ENCODE measurements around the gene PAH.

PAH gene

DNA sequence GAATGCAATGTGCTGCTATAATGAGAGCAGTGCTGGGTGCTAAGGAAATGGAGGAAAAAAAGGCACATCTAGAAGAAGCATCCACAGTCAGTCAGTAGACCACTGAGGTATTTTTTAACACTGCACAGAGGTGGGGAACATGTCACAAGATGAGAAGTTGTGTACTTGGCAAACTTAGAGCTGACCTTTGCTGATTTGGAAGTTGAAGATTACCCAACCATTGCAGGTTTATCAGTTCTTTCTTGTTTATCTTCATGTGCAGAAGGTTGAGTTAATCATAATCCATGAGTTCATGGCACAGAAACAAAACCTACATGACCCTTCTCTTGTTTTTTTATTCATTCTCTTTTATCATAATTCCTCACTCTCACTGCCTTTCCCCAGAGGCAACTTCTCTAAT lies 3.2 kb upstream of the PAH start:
- H3K4me1 ChIP-seq (ENCODE audit: control insufficient read depth, insufficient read depth, low read length): no peaks in the 10 kb centered on the region
- ChIA-PET POLR2A (no interaction called here), CTCF (no interaction called here)
- no peaks in the 10 kb centered on the region for H3K36me3 ChIP-seq (ENCODE audit: control insufficient read depth in 2 of 2, insufficient read depth in 1 of 2, low read length in 2 of 2)
- H3K27ac ChIP-seq (ENCODE audit: extremely low read depth, low read depth, low read length): no peak overlapping the region
- H3K9me3 ChIP-seq (ENCODE audit: control insufficient read depth, insufficient read depth, low read depth, low read length): no peaks in the 10 kb centered on the region
- H3K4me3 ChIP-seq (ENCODE audit: low read depth, low read length): no peak overlapping the region
- TF ChIP-seq GLI2 (tag by site-specific recombination; IDR thresholded peaks at IDR 0.05; ENCODE audit: borderline replicate concordance, low read depth): no peak
- no peak for TF ChIP-seq ZBTB20 (tag by site-specific recombination; IDR thresholded peaks at IDR 0.05)
- no peak for TF ChIP-seq ZNF175 (tag by site-specific recombination; IDR thresholded peaks at IDR 0.05)
- no peak for TF ChIP-seq ZNF692 (tag by site-specific recombination; IDR thresholded peaks at IDR 0.05)
- no peak for TF ChIP-seq ZSCAN30 (tag by site-specific recombination; IDR thresholded peaks at IDR 0.05)
- TF ChIP-seq, protein P1, sequence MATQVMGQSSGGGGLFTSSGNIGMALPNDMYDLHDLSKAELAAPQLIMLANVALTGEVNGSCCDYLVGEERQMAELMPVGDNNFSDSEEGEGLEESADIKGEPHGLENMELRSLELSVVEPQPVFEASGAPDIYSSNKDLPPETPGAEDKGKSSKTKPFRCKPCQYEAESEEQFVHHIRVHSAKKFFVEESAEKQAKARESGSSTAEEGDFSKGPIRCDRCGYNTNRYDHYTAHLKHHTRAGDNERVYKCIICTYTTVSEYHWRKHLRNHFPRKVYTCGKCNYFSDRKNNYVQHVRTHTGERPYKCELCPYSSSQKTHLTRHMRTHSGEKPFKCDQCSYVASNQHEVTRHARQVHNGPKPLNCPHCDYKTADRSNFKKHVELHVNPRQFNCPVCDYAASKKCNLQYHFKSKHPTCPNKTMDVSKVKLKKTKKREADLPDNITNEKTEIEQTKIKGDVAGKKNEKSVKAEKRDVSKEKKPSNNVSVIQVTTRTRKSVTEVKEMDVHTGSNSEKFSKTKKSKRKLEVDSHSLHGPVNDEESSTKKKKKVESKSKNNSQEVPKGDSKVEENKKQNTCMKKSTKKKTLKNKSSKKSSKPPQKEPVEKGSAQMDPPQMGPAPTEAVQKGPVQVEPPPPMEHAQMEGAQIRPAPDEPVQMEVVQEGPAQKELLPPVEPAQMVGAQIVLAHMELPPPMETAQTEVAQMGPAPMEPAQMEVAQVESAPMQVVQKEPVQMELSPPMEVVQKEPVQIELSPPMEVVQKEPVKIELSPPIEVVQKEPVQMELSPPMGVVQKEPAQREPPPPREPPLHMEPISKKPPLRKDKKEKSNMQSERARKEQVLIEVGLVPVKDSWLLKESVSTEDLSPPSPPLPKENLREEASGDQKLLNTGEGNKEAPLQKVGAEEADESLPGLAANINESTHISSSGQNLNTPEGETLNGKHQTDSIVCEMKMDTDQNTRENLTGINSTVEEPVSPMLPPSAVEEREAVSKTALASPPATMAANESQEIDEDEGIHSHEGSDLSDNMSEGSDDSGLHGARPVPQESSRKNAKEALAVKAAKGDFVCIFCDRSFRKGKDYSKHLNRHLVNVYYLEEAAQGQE (tag by site-specific recombination; IDR thresholded peaks at IDR 0.05): no peak
- TF ChIP-seq ZNF473 (tag by site-specific recombination; IDR thresholded peaks at IDR 0.05): no peak
- TF ChIP-seq ZNF274 (IDR thresholded peaks at IDR 0.05; ENCODE audit: low read length): no peak
- no peak for TF ChIP-seq ZNF274 (tag by site-specific recombination; IDR thresholded peaks at IDR 0.05; ENCODE audit: borderline replicate concordance)
- no peak for TF ChIP-seq BCL11A (tag by site-specific recombination; IDR thresholded peaks at IDR 0.05; ENCODE audit: low read depth)
- TF ChIP-seq ZNF292 (tag by site-specific recombination; IDR thresholded peaks at IDR 0.05; ENCODE audit: borderline replicate concordance, low read depth): no peak
- no peak for TF ChIP-seq ZNF433 (tag by site-specific recombination; IDR thresholded peaks at IDR 0.05; ENCODE audit: low read depth)
- no peak for TF ChIP-seq ZNF560 (tag by site-specific recombination; IDR thresholded peaks at IDR 0.05; ENCODE audit: borderline replicate concordance)
- TF ChIP-seq, protein P2, sequence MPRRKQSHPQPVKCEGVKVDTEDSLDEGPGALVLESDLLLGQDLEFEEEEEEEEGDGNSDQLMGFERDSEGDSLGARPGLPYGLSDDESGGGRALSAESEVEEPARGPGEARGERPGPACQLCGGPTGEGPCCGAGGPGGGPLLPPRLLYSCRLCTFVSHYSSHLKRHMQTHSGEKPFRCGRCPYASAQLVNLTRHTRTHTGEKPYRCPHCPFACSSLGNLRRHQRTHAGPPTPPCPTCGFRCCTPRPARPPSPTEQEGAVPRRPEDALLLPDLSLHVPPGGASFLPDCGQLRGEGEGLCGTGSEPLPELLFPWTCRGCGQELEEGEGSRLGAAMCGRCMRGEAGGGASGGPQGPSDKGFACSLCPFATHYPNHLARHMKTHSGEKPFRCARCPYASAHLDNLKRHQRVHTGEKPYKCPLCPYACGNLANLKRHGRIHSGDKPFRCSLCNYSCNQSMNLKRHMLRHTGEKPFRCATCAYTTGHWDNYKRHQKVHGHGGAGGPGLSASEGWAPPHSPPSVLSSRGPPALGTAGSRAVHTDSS (tag by site-specific recombination; IDR thresholded peaks at IDR 0.05): no peak
- no peak for TF ChIP-seq FEZF1 (tag by site-specific recombination; IDR thresholded peaks at IDR 0.05)

DNA sequence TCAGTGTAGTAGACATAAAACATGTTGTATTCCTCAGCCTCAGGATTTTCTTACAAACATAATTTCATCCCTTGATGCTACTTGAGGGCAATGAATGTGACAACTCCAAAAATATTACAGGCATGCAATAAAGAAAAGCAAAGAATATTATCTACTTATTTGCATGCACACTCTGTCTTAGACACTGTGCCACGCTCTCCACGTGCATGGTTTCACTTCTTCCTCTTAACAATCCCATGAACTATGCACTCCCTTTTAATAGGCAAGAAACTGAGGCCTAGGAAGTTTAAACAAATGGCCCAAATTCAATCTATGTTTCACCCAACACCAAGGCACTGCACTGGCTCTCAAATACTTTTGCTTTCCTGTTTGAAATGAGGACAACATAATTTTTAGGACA lies 1.8 kb upstream of the PAH start:
- no peaks in the 10 kb centered on the region for H3K9me3 ChIP-seq (ENCODE audit: control insufficient read depth, insufficient read depth, low read depth, low read length)
- no peaks in the 10 kb centered on the region for H3K4me1 ChIP-seq (ENCODE audit: control insufficient read depth, insufficient read depth, low read length)
- CTCF ChIA-PET: no interaction called here
- no peak overlapping the region for H3K4me3 ChIP-seq (ENCODE audit: low read depth, low read length)
- POLR2A ChIA-PET: no interaction called here
- H3K36me3 ChIP-seq (ENCODE audit: control insufficient read depth in 2 of 2, insufficient read depth in 1 of 2, low read length in 2 of 2): no peaks in the 10 kb centered on the region
- H3K27ac ChIP-seq (ENCODE audit: extremely low read depth, low read depth, low read length): no peak overlapping the region
- TF ChIP-seq PRDM2 (tag by site-specific recombination; IDR thresholded peaks at IDR 0.05; ENCODE audit: borderline replicate concordance): no peak
- TF ChIP-seq, protein P3, sequence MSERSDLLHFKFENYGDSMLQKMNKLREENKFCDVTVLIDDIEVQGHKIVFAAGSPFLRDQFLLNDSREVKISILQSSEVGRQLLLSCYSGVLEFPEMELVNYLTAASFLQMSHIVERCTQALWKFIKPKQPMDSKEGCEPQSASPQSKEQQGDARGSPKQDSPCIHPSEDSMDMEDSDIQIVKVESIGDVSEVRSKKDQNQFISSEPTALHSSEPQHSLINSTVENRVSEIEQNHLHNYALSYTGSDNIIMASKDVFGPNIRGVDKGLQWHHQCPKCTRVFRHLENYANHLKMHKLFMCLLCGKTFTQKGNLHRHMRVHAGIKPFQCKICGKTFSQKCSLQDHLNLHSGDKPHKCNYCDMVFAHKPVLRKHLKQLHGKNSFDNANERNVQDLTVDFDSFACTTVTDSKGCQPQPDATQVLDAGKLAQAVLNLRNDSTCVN (tag by site-specific recombination; optimal IDR thresholded peaks at IDR 0.05): no peak
- TF ChIP-seq, protein P4, sequence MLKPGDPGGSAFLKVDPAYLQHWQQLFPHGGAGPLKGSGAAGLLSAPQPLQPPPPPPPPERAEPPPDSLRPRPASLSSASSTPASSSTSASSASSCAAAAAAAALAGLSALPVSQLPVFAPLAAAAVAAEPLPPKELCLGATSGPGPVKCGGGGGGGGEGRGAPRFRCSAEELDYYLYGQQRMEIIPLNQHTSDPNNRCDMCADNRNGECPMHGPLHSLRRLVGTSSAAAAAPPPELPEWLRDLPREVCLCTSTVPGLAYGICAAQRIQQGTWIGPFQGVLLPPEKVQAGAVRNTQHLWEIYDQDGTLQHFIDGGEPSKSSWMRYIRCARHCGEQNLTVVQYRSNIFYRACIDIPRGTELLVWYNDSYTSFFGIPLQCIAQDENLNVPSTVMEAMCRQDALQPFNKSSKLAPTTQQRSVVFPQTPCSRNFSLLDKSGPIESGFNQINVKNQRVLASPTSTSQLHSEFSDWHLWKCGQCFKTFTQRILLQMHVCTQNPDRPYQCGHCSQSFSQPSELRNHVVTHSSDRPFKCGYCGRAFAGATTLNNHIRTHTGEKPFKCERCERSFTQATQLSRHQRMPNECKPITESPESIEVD (tag by site-specific recombination; IDR thresholded peaks at IDR 0.05): no peak
- no peak for TF ChIP-seq MEIS1 (CRISPR knock-in tag; IDR thresholded peaks at IDR 0.05; ENCODE audit: borderline replicate concordance)
- no peak for TF ChIP-seq HOXC10 (CRISPR knock-in tag; IDR thresholded peaks at IDR 0.05)
